ENCODE results near the gene WWOX.

WWOX gene

DNA sequence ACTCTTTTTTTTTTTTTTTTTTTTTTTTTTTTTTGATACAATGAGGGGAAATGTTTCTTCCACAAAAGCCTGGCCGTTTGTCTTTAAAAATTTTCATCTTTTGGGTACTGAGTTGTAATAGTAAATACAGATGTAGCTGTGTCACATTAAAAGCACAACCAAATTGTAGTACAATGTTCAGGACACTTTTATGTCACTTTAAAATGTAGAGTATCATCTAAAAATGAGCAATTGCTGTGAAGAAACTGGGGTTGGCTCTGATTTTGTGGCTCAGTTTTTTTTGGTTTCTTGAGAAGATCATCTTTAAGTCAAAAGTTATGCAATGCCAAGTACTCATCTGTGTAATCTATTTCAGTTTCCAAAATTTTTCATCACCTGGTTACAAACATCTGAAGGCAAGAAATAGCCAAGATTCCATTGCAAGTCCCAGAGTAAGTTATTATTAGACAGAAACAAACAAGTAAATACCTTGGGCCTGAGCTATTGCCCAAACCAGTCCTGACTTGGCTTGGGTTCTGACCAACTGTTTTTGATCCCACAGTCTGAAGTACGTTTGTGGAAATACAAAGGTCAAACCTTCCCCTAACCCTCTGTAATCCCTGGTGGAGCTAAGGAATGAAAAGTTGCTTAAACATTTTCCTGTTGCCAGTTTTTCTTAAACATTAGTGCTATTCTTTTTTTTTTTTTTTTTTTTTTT lies 717.2 kb downstream of the WWOX start:
- H3K4me3 ChIP-seq (ENCODE audit: low read depth, low read length) = no peak overlapping the region
- no peak for DNase-seq (ENCODE audit: low read depth)
- TF ChIP-seq, protein P1, sequence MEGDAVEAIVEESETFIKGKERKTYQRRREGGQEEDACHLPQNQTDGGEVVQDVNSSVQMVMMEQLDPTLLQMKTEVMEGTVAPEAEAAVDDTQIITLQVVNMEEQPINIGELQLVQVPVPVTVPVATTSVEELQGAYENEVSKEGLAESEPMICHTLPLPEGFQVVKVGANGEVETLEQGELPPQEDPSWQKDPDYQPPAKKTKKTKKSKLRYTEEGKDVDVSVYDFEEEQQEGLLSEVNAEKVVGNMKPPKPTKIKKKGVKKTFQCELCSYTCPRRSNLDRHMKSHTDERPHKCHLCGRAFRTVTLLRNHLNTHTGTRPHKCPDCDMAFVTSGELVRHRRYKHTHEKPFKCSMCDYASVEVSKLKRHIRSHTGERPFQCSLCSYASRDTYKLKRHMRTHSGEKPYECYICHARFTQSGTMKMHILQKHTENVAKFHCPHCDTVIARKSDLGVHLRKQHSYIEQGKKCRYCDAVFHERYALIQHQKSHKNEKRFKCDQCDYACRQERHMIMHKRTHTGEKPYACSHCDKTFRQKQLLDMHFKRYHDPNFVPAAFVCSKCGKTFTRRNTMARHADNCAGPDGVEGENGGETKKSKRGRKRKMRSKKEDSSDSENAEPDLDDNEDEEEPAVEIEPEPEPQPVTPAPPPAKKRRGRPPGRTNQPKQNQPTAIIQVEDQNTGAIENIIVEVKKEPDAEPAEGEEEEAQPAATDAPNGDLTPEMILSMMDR (IDR thresholded peaks at IDR 0.05; ENCODE audit: insufficient read depth, low read depth, low read length, missing control alignments) = no peak

DNA sequence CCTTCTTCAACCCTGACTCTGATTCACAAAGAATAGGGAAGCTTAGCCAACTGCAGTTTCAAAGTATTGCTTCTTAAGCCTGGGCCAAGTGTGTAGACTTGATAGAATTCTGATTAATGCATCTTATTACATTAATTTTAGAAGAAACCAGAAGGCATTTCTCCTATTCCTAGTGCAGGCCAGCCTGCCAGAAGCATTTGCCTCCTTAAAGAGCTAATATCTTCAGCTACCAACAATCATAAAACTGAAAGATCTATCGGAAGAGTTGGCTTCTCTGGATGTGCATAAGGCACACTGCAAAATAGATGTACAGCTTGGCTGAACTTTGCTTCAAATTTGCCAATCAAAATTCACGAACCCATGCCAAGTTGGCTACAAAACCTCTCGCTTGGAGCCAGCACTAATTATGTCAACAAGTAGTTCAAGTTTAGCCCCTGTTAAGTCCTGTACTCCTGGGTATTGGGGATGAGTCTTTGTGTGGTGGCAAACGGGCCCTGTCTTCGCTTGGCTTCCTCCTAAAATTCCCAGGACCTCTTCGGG lies 717.8 kb downstream of the WWOX start:
- DNase-seq (ENCODE audit: low read depth) = no peak
- H3K4me3 ChIP-seq (ENCODE audit: low read depth, low read length) = no peak overlapping the region
- TF ChIP-seq, protein P1 (IDR thresholded peaks at IDR 0.05; ENCODE audit: insufficient read depth, low read depth, low read length, missing control alignments) = no peak

DNA sequence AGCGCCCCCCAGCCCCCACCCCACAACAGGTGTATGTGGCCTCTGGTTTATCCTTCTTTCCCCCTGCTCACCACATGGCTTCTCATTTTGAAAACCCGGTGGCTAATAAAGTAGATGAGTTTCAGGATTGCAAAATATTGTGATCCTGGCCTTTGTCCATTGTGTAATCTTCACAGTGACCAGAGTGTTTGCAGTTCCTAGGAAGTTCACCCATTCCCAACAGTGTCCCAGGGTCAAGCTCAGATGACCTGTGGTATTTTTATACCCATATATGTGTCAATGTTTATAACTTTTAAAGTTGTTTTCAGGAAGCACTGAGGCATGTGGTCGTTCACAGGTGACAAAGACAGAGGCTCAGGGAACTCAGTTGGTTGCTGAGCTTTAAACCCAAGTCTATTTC lies 721.9 kb downstream of the WWOX start:
- TF ChIP-seq, protein P1 (IDR thresholded peaks at IDR 0.05; ENCODE audit: insufficient read depth, low read depth, low read length, missing control alignments) = no peak
- no peak for DNase-seq (ENCODE audit: low read depth)
- no peak overlapping the region for H3K4me3 ChIP-seq (ENCODE audit: low read depth, low read length)

DNA sequence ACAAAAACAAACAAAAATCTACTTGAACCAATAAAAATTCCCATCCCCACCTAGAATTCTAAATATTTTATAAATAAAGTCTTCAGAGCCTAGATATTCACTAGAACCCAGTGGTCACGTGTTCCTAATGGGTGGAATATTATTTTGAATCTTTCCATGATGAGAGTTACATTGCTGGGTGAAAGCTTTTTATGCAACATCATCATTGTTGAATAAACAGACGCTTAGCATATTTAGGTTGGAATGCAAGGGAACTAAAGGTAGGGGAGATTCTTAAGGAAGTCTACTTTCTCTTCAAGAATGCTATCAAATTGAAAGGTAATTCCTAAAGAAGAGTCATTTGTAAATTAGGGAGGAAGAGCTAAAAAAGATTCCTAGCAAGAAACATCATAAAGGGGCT lies 723.1 kb downstream of the WWOX start:
- H3K4me3 ChIP-seq (ENCODE audit: low read depth, low read length) = no peak overlapping the region
- no peak for DNase-seq (ENCODE audit: low read depth)
- TF ChIP-seq, protein P1 (IDR thresholded peaks at IDR 0.05; ENCODE audit: insufficient read depth, low read depth, low read length, missing control alignments) = no peak

DNA sequence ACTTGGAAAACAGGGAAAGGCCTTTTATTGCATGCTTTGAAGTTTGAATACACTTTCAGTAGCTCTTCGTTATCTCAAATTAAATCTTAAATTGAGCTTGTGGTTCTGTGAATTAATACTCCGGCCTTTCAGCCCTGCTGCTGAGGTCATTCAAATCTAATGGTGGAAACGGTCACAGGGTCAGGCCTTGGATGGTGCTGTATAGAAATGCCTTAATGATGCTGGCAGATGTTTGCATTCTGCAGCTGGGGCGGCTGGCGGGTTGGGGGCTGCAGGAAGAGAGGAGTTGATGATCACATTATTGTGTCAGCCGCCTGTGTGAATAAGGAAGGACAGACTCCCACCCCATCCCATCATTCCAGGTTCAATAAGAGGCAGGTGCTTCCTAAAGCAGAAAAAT lies 723.6 kb downstream of the WWOX start:
- TF ChIP-seq, protein P1 (IDR thresholded peaks at IDR 0.05; ENCODE audit: insufficient read depth, low read depth, low read length, missing control alignments) = no peak
- DNase-seq (ENCODE audit: low read depth) = no peak
- H3K4me3 ChIP-seq (ENCODE audit: low read depth, low read length) = no peak overlapping the region

DNA sequence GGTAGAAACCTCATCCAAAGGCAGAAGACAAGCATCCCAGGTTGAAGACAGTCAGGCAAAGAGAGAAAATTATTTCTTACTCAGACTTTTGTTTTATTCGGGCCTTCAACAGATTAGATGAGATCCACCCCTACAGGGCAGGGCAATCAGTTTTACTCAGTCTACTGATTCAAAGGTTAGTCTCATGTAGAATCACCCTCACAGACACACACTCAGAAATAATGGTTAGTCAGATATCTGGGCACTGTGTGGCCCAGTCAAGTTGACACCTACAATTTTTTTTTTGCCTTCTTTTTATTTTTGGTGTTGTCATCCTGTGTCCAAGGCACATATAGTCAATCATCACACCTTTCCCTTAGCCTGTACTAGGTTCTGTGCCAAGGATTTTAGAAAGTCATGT lies 729.8 kb downstream of the WWOX start:
- DNase-seq (ENCODE audit: low read depth) = no peak
- no peak overlapping the region for H3K4me3 ChIP-seq (ENCODE audit: low read depth, low read length)
- TF ChIP-seq, protein P1 (IDR thresholded peaks at IDR 0.05; ENCODE audit: insufficient read depth, low read depth, low read length, missing control alignments) = no peak

DNA sequence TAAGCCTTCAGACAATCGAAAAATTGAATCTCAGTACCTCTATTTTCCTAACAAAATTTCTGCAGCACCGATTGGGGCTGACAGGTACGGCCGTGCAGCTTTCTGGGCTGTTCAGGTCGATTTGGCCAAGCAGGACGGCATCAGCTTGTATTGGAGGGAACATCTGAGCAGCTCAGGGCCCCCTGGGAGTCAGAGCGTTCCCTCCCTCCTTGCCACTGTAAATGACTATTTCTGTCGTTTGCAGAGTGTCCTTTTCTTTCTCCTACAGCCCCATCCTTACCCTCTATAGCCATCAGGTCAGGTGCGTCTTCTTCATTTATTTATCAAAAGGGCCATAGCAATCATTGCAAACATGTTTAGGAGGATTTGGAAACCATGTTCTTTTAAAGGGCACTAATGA lies 731.1 kb downstream of the WWOX start:
- H3K4me3 ChIP-seq (ENCODE audit: low read depth, low read length) = no peak overlapping the region
- TF ChIP-seq, protein P1 (IDR thresholded peaks at IDR 0.05; ENCODE audit: insufficient read depth, low read depth, low read length, missing control alignments) = no peak
- DNase-seq (ENCODE audit: low read depth) = no peak
